ENCODE data around the gene NCAPH2.

DNA sequence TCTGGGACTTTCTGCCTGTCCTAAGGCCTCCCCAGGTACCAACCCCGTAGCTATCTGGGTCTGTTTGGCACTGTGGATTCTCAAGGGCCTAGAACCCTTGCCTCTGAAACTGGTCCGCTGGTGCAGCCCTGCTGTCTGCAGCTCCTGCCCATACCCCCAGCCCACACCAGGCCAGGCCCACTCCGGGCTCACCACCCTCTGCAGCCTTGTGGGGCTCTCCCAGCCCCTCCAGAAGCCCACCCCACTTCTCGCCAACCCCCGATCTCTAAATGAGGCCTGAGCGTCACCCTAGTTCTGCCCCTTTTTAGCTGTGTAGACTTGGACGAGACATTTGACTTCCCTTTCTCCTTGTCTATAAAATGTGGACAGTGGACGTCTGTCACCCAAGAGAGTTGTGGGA, 42.4 kb downstream of the NCAPH2 start:
- TF ChIP-seq, protein P1, sequence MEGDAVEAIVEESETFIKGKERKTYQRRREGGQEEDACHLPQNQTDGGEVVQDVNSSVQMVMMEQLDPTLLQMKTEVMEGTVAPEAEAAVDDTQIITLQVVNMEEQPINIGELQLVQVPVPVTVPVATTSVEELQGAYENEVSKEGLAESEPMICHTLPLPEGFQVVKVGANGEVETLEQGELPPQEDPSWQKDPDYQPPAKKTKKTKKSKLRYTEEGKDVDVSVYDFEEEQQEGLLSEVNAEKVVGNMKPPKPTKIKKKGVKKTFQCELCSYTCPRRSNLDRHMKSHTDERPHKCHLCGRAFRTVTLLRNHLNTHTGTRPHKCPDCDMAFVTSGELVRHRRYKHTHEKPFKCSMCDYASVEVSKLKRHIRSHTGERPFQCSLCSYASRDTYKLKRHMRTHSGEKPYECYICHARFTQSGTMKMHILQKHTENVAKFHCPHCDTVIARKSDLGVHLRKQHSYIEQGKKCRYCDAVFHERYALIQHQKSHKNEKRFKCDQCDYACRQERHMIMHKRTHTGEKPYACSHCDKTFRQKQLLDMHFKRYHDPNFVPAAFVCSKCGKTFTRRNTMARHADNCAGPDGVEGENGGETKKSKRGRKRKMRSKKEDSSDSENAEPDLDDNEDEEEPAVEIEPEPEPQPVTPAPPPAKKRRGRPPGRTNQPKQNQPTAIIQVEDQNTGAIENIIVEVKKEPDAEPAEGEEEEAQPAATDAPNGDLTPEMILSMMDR (IDR thresholded peaks at IDR 0.05), result no peak
- TF ChIP-seq EP300 (IDR thresholded peaks at IDR 0.05; ENCODE audit: low read depth) (no peak), POLR2AphosphoS5 (IDR thresholded peaks at IDR 0.05) (no peak), POLR2A (IDR thresholded peaks at IDR 0.05) (no peak)
